GM18951 (cell line): Measurements from ENCODE around the gene LEMD1.
"Not testable (repeated sequence)": the region's sequence is repeated elsewhere in the genome, so short reads cannot be mapped to it uniquely, and the experiment has no call there.

Experiments
- POLR2A ChIP-seq: IDR thresholded peaks from 4 replicates; pipeline ENCODE4 v1.6.1; 2011; ENCODE audit warnings: mild to moderate bottlenecking; ENCODE audit not compliant: insufficient read length, insufficient read depth; ENCODE audit errors: extremely low read depth
- in situ Hi-C: fragments of 300-500 bp; cut with MboI; formaldehyde crosslinking; loops from one replicate; pipeline ENCODE4 v1.12.0; 2022; ENCODE audit warnings: low sequenced_read_pairs, mixed read lengths, inconsistent platforms; ENCODE audit not compliant: unreplicated experiment

Gene LEMD1

DNA sequence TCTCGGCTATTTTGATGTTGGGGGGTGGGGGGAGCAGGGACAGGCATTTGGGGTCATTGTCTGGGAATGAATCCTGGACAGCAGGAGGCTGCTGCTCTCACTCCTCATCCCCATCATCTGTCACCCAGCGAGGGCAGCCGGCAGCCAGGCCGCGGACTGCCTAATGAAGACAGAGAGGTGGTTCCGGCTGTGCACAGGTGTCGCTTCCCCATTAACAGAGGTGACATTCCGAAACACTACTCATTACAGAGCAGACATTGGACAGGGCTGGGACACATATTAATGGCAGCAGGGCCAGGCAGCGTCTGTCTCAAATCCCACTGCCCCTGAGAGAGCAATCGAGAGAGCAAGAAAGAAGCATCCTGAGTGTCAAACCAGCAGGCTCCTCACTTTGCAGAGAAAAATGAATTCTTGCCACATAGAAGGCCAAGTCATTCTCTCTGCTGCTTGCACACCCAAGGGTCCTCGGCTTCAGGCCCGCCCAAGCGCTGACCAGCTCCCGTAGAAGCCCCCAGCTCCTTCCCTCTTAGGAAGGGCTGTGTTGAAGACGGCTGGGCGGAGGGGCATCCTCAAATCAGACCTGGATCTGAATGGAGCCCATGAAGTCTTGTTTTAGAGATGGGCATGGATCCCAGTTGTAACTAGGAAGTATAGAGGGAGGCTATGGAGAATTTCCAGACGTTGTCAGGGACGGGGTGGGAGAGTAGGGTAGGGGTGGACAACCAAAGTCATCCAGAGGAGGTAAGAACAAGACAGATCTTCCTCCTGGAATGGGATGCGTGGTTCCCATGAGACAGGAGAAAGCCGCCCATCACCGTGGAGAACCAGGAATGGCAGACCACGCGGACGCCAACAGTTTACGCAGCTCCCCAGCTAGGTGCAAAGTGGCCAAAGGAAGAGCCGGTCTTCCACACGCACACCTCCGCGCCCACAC lies 8.2 kb upstream of the LEMD1 start:
- TF ChIP-seq POLR2A = no peak
- in situ Hi-C loops = no loop called here

DNA sequence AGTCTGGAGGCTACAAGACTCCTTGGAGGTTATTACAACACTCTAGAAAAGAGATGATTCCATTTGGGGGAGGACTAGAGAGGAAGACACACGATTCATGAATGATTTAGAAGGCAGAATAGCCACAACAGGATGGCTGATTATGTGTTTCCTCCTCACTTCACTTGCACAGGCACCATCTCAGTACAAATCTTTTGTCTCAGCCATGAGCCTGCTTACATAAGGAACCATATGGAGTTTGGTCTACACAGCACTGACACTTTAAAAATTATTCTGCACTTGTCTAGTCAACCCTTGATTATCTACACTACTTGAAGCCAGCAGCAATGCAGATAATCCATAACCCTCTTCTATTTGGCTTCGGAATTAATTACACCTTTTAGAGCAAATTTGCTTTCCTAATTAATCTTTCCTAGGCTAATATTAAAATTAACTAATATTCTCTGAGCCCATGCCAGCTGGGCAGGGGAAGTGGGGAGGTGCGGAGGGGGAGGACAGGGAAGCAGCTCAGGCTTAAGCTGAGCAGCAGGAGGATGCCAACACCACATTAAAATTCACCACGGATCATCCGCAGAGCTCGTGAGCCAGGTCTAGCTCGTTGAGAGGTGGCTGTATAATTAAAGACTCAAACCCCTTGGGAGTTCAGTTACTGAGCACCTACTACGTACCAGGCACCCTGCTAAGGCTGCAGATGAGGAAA lies 3.2 kb upstream of the LEMD1 start:
- no peak for TF ChIP-seq POLR2A
- in situ Hi-C loops = no loop called here

DNA sequence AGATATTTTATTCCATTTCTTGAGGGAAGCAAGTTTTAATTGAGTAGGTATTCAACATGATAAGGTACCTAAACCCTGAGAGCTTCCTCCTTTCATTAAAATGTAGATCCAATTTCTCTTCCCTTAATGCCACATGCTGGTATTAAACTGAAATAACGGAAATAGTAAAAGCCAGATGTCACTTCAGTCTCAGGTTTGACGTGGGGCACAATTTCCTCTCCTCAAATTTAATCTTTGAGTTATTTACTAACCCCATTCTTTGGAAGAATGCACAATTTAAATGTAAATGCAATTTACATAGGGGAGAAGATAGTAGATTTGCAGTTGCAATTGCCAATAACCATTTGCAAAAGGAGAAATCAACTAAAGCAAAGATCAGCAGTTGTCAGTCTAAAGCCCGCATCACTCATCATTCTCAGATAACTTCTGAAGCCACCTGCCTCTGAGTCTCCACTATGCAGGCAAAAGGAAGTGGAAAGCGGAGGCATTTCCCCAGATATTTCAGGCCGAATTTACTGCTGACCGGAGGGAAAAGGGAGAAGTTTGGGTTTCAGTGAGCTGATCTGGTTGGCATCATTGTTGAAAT lies 2.1 kb upstream of the LEMD1 start:
- in situ Hi-C loops = no loop called here
- no peak for TF ChIP-seq POLR2A

DNA sequence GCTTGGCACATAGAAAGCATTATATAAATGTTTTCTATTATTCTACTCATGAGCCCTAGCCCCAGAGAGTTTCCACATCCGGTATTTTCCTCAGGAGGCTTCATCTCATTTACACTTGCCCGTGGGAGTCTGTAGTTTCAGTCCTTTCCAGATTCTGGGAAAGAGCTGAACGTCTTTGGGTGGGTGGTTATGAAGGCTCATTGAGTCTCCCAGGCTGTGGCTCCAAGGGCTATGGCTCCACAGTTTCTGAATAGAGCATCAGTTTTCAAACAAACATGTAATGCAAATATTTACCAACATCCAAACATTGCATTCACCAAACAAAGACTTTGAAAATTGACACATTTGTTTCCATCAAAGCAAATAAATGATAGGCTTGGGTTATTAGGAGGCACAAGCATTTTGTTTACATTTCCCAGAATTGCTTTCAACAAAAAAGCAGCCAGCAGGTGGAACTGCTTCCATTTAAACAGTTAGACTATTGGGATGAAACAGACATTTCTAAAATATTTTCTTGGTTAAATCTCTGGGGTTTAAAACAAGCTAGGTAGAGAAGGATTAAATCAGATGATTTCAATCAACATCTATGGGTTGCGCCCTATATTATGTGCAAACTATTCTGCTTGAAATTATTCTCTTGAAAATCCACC lies 1.3 kb upstream of the LEMD1 start:
- TF ChIP-seq POLR2A = no peak
- in situ Hi-C loops = no loop called here

DNA sequence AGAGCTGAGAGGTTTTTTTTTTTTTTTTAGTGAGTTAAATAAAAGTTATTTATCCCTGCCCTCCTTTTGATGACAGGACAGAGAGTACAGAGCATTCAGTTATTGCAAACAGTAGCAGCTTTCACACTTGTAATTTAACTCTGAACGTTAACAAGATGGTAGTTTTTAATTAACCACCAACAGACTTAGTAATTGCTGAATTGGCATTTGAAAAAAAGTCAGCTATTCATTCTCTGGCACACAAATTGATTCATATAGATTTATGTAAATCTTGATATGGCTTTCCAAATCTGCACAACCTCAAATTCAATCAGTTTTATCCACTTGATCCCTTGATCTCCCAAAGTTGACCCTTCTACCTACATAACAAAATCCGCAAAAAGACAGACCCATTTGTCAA lies 918 bp downstream of the LEMD1 start:
- no peak for TF ChIP-seq POLR2A
- in situ Hi-C loops = no loop called here

DNA sequence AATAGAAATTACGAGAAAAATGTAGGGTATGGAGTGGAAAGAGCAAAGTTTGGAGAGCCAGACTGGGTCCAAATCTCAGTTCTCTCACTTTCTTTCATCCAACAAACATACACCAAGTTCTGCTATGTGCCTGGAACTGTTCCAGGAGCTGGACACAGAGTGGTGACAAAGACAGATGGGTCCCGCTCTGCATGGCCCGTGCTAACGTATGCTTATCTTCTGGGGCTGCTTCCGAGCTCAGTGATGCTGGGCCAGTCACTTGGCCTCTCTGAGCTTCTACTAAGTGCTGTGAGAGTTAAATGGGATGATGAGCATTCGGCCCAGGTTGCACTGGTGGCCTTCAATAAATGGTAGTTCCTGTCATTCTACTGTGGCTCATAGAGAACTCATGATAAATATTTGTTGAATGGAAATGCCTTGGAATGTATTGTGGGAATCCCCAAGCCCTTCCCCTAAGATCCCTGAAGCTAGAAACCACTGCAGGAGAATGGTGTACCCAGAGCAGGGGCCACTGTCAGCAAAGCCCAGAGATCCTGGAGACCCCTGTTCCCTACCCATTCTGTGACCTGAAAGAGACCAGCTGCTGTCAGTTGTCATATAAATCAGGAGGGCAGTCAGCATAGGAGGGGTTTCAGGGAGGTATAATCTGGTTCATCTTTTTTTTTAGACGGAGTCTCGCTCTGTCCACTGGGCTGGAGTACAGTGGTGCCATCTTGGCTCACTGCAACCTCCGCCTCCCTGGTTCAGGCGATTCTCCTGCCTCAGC lies 3.8 kb downstream of the LEMD1 start:
- in situ Hi-C loops = no loop called here
- TF ChIP-seq POLR2A = no peak

DNA sequence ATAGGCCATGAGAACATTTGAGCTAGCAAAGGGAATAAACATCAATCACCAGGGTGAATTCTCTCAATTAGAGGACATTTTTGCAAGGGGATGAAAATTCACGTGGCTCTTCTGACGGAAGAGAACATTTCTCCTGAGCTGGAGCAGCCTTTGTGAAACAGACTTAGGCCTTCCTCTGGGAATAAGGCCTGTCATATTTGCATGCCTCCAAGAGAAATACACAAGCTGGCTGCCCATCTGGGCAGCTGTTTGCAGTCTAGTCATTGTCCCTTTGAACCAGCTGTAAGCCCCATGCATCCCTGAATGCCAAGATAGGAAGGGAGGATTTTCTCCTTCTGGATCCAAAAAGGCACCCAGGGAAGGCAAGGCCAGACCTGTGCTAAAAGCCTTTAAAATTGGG lies 5.5 kb downstream of the LEMD1 start:
- in situ Hi-C loops = no loop called here
- no peak for TF ChIP-seq POLR2A

DNA sequence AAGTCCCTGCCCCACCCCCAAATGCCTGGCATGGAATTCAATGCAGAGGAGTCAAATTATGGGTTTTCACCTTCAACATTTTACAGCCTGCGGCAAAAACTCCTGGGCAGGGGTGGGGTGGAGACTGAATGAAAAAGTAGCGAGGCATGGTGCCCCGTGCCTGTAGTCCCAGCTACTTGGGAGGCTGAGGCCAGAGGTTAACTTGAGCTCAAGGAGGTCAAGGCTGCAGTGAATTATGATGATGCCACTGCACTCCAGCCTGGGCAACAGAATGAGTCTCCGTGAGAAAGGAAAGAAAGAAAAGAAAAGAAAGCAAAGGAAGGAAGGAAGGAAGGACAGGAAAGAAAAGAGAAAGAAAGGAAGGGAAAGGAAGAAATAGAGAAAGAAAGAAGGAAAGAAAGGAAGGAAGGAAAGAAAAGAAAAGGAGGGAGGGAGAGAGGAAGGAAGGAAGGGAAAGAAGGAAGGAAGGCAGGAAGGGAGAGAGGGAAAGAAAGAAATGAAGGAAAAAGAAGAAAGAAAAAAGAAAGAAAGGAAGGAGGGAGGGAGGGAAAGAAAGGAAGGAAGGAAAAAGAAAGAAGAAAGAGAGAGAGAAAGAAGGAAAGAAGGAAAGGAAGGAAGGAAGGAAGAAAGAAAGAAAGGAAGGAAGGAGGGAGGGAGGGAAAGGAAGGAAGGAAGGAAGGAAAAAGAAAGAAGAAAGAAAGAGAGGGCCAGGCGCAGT lies 11.1 kb downstream of the LEMD1 start:
- in situ Hi-C loops = no loop called here
- no peak for TF ChIP-seq POLR2A

DNA sequence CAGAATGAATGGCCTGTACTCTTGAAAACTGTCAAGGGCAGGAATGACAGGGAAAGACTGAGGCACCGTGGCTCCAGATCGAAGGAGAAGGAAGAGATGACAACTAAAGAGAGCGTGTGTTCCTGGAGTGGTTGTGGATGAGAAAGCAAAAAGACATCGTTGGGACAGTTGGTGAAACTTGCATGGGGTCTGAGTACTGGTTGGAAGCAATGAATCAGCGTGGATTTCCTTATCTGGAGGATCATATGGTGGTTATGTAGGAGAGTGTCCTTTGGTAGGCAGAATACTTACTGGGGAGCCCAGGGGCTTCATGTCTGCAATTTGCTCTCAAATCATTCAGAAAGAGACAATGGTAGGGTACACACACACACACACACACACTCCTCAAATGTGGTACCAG lies 13.9 kb downstream of the LEMD1 start:
- in situ Hi-C loops = no loop called here
- no peak for TF ChIP-seq POLR2A

DNA sequence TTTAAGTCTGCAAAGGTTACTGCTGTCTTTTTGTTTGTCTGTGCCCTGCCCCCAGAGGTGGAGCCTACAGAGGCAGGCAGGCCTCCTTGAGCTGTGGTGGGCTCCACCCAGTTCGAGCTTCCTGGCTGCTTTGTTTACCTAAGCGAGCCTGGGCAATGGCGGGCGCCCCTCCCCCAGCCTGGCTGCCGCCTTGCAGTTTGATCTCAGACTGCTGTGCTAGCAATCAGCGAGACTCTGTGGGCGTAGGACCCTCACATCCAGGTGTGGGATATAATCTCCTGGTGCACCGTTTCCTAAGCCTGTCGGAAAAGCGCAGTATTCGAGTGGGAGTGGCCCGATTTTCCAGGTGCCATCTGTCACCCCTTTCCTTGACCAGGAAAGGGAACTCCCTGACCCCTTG lies 15.6 kb downstream of the LEMD1 start:
- in situ Hi-C loops = not testable (repeated sequence)

DNA sequence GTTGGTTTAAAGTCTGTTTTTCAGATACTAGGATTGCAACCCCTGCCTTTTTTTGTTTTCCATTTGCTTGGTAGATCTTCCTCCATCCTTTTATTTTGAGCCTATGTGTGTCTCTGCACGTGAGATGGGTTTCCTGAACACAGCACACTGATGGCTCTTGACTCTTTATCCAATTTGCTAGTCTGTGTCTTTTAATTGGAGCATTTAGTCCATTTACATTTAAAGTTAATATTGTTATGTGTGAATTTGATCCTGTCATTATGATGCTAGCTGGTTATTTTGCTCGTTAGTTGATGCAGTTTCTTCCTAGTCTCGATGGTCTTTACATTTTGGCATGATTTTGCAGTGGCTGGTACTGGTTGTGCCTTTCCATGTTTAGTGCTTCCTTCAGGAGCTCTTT lies 17.4 kb downstream of the LEMD1 start:
- in situ Hi-C loops = not testable (repeated sequence)

DNA sequence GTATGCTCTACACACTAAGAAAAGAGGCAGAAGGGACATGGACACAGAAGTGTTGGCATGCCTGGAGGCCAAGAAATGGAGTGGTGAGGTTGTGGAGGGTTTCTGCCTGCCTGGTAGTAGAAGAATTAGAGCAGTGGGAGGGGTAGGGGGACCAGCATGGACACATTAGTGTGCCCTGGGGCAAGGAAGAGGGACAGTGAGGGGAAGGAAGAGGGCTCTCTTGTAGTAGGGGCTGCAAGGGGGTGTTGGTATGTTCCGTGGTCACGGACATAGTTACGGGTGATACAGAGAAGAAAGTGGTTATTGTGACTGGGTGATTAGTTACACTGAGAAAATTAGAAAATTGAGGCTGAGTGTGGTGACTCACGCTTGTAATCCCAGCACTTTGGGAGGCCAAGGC lies 23.3 kb downstream of the LEMD1 start:
- TF ChIP-seq POLR2A = no peak

DNA sequence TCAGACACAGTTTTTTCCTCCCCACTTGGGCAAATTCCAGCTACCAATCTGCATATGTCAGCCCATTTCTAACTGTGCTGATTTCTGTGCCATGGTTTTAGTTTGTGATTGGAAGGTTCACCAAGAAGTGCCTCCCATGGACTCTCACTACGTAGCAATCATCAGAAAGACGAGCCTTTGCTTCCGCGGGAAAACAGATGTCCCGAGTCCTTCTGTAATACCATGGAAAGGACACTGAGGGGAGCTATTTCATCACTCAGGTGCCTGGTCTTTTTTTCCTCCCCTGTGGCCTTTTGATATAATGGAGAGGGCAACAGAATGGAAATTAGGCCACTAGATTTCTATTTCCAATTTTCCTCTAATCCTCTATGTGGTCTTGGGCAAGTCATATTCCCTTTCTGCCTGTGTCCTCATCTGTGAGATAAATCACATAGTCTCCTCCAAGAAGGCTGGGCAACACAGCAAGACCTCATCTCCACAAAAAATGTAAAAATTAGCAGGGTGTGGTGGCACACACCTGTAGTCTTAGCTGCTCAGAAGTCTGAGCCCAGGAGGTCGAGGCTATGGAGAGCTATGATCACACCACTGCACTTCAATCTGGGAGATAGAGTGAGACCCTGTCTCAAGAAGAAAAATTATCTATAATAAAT lies 24.8 kb downstream of the LEMD1 start:
- no peak for TF ChIP-seq POLR2A
- in situ Hi-C loops = loop anchor here (5.0 kb wide), 1 partner anchor 90 kb away; no protein-coding TSS in a partner anchor

More for the DNA sequence above, 23.3 kb downstream of the LEMD1 start:
- in situ Hi-C loops = loop anchor here (5.0 kb wide), 1 partner anchor 89 kb away; no protein-coding TSS in a partner anchor
